ENCODE data around the gene COASY. TPM values are rescaled to one million over a fixed set of nuclear protein-coding genes. Genes with fewer than 3 reads are reported as not detected.

COASY gene
- total and polyA plus RNA-seq, 4 donors: 25.9 to 93.2 (median 64.3) TPM

GRCh38 chr17:42579794-42580551 lies 18.0 kb downstream of the COASY start:
- peaks cover 22 to 45% (median 34%) of the 10 kb centered on the region in 4 donors for H3K36me3 ChIP-seq (ENCODE audit: control insufficient read depth in 4 of 4, insufficient read depth in 4 of 4, low read length in 4 of 4)
- H3K4me1 ChIP-seq (ENCODE audit: control insufficient read depth in 5 of 5, insufficient read depth in 5 of 5, low read length in 5 of 5): peaks cover 0 to 23% (median 11%) of the 10 kb centered on the region in 5 donors
- no peak for DNase-seq
- no peaks in the 10 kb centered on the region for H3K27me3 ChIP-seq (ENCODE audit: control insufficient read depth in 3 of 3, insufficient read depth in 3 of 3, low read length in 2 of 3)
- H3K9ac ChIP-seq (ENCODE audit: insufficient read depth in 1 of 2, low read length in 2 of 2): no peak overlapping the region
- 60 to 66% methylated on average over 2 of the region's 2 CpGs for WGBS, 2 donors
- no peak overlapping the region for H3K4me3 ChIP-seq
- H3K27ac ChIP-seq (ENCODE audit: low read depth in 1 of 2, low read length in 1 of 2): no peak overlapping the region
- no peak for ATAC-seq (ENCODE audit: insufficient read depth, low FRiP score)
- no peaks in the 10 kb centered on the region for H3K9me3 ChIP-seq (ENCODE audit: control insufficient read depth in 4 of 4, insufficient read depth in 3 of 4, low read length in 3 of 4)
- TF ChIP-seq, protein P1, sequence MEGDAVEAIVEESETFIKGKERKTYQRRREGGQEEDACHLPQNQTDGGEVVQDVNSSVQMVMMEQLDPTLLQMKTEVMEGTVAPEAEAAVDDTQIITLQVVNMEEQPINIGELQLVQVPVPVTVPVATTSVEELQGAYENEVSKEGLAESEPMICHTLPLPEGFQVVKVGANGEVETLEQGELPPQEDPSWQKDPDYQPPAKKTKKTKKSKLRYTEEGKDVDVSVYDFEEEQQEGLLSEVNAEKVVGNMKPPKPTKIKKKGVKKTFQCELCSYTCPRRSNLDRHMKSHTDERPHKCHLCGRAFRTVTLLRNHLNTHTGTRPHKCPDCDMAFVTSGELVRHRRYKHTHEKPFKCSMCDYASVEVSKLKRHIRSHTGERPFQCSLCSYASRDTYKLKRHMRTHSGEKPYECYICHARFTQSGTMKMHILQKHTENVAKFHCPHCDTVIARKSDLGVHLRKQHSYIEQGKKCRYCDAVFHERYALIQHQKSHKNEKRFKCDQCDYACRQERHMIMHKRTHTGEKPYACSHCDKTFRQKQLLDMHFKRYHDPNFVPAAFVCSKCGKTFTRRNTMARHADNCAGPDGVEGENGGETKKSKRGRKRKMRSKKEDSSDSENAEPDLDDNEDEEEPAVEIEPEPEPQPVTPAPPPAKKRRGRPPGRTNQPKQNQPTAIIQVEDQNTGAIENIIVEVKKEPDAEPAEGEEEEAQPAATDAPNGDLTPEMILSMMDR (IDR thresholded peaks at IDR 0.05; ENCODE audit: control extremely low read depth, extremely low read depth): no peak

DNA sequence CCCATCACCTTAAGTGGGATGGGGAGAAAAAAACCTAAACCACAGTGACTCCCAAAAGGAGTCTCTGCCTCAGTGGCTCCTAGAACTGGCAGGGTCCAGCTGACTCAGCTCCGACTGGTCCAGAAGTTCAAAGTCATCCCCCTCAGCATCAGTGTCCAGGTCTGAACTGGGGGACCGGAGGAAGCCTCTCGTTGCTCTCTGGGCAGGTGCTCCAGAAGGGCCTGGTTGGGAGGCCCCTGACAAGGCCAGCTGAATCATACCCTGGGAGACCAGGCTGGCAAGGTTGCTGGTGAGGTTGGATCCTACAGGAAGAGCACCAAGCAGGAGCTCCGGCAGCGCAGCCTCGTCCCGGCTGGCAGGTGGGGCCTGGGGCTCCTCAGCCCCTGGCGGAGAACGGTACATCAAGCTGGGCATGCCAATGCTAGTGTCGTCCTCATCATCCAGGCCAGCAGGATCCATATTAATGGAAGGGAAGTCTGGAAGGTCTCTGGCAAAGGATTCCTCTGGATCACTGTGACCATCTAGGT lies 19.9 kb downstream of the COASY start:
- peaks cover 0 to 13% (median 9%) of the 10 kb centered on the region in 5 donors for H3K4me1 ChIP-seq (ENCODE audit: control insufficient read depth in 5 of 5, insufficient read depth in 5 of 5, low read length in 5 of 5)
- no peak overlapping the region for H3K27ac ChIP-seq (ENCODE audit: low read depth in 1 of 2, low read length in 1 of 2)
- no peaks in the 10 kb centered on the region for H3K27me3 ChIP-seq (ENCODE audit: control insufficient read depth in 3 of 3, insufficient read depth in 3 of 3, low read length in 2 of 3)
- TF ChIP-seq, protein P1 (IDR thresholded peaks at IDR 0.05; ENCODE audit: control extremely low read depth, extremely low read depth): no peak
- DNase-seq (no peak), ATAC-seq (ENCODE audit: insufficient read depth, low FRiP score) (no peak)
- H3K36me3 ChIP-seq (ENCODE audit: control insufficient read depth in 4 of 4, insufficient read depth in 4 of 4, low read length in 4 of 4): peaks cover 33 to 49% (median 43%) of the 10 kb centered on the region in 4 donors
- WGBS, 2 donors: 92 to 93% methylated on average over 10 of the region's 10 CpGs
- no peaks in the 10 kb centered on the region for H3K9me3 ChIP-seq (ENCODE audit: control insufficient read depth in 4 of 4, insufficient read depth in 3 of 4, low read length in 3 of 4)
- no peak overlapping the region for H3K4me3 ChIP-seq
- H3K9ac ChIP-seq (ENCODE audit: insufficient read depth in 1 of 2, low read length in 2 of 2): no peak overlapping the region

DNA sequence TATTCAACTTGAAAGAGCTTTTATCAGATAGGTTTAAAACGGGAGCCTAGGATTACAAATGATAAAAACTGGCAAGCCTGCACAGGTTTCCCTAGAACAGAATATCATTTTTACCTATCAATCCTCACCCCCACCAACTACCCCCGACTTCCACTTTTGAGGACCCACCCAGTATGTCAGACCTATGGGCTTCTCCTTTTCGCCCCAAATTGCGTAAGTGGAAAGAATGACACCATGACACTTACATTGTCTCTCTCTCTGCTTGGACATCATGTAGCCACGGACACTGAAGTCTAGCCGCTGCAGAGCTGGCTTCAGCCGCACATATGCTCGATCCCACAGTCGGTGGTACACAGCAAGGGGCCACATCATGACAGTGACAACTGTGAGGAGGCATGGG lies 22.9 kb downstream of the COASY start:
- H3K4me1 ChIP-seq (ENCODE audit: control insufficient read depth in 5 of 5, insufficient read depth in 5 of 5, low read length in 5 of 5): peaks cover 0 to 5% (median 0%) of the 10 kb centered on the region in 5 donors
- TF ChIP-seq, protein P1 (IDR thresholded peaks at IDR 0.05; ENCODE audit: control extremely low read depth, extremely low read depth): no peak
- H3K36me3 ChIP-seq (ENCODE audit: control insufficient read depth in 4 of 4, insufficient read depth in 4 of 4, low read length in 4 of 4): peaks cover 40 to 58% (median 49%) of the 10 kb centered on the region in 4 donors
- DNase-seq (no peak), ATAC-seq (ENCODE audit: insufficient read depth, low FRiP score) (no peak)
- no peaks in the 10 kb centered on the region for H3K27me3 ChIP-seq (ENCODE audit: control insufficient read depth in 3 of 3, insufficient read depth in 3 of 3, low read length in 2 of 3)
- 59 to 71% methylated on average over 9 of the region's 9 CpGs for WGBS, 2 donors
- no peak overlapping the region for H3K4me3 ChIP-seq
- H3K9me3 ChIP-seq (ENCODE audit: control insufficient read depth in 4 of 4, insufficient read depth in 3 of 4, low read length in 3 of 4): no peaks in the 10 kb centered on the region
- peak overlapping the region in 1 of 2 donors; percentile 64 for H3K27ac ChIP-seq (ENCODE audit: low read depth in 1 of 2, low read length in 1 of 2)
- H3K9ac ChIP-seq (ENCODE audit: insufficient read depth in 1 of 2, low read length in 2 of 2): no peak overlapping the region
